Activated B cell treated with CpG ODN at 0.5 μM for 24 hours (primary cell): ENCODE results near the gene URM1. TPM values are rescaled to one million over a fixed set of nuclear protein-coding genes. Genes with fewer than 3 reads are reported as not detected.
"Not testable (repeated sequence)": the region's sequence is repeated elsewhere in the genome, so short reads cannot be mapped to it uniquely, and the experiment has no call there.

Experiments used
- ATAC-seq: fragments of 200-7000 bp; cut with Tn5 transposase; one replicate; pipeline ENCODE4 v1.10.0; 2021; ENCODE audit warnings: low read depth, mild to moderate bottlenecking, moderate library complexity
- CTCF ChIA-PET: fragments of 350-600 bp; sonication (Branson Sonifier 250); formaldehyde crosslinking; loops from one replicate; lab custom pipeline; 2021; ENCODE audit warnings: antibody characterized with exemption; lab: Charles Lee
- POLR2A ChIA-PET: fragments of 350-600 bp; sonication (Branson Sonifier 250); formaldehyde crosslinking; loops from one replicate; lab custom pipeline; 2021; ENCODE audit warnings: antibody characterized with exemption; lab: Charles Lee
- DNase-seq: peaks from one replicate; pipeline ENCODE4 v3.0.0; 2022
- H3K27ac Mint-ChIP-seq: one replicate; pipeline ENCODE4 v1.8.0; 2020; ENCODE audit warnings: mixed read lengths
- H3K27me3 Mint-ChIP-seq: one replicate; pipeline ENCODE4 v1.8.0; 2021; ENCODE audit warnings: mixed read lengths
- H3K36me3 Mint-ChIP-seq: one replicate; pipeline ENCODE4 v1.8.0; 2021; ENCODE audit warnings: low read depth, mixed read lengths
- H3K4me1 Mint-ChIP-seq: one replicate; pipeline ENCODE4 v1.8.0; 2021; ENCODE audit warnings: mixed read lengths
- H3K4me3 Mint-ChIP-seq: one replicate; pipeline ENCODE4 v1.8.0; 2020; ENCODE audit warnings: mild to moderate bottlenecking, mixed read lengths
- H3K9me3 Mint-ChIP-seq: one replicate; pipeline ENCODE4 v1.8.0; 2020; ENCODE audit warnings: mixed read lengths
- CTCF ChIP-seq: fragments of 200-600 bp; IDR thresholded peaks from one replicate; pipeline ENCODE4 v1.8.0; 2022; ENCODE audit warnings: antibody characterized with exemption, mild to moderate bottlenecking
- intact Hi-C: fragments of 100-400 bp; cut with micrococcal nuclease; formaldehyde crosslinking; loops from one replicate; pipeline ENCODE4 v1.15.1; 2024
- total RNA-seq: library from RNA; stranded (reverse); gene quantifications from 2 replicates; pipeline ENCODE4 v1.2.3, GENCODE V29; 2022

Gene URM1
- total RNA-seq, 1 donor from 2014 or later, result 55.8 TPM

GRCh38 chr9:128335914-128336313 lies 35.3 kb upstream of the URM1 start:
- ATAC-seq (no peak), DNase-seq (no peak)
- TF ChIP-seq CTCF, result no peak
- ChIA-PET POLR2A (no interaction called here), CTCF (no interaction called here)
- Mint-ChIP-seq H3K4me1 (peaks cover 4% of the 10 kb centered on the region), H3K27ac (no peak overlapping the region), H3K36me3 (peaks cover 20% of the 10 kb centered on the region), H3K27me3 (no peaks in the 10 kb centered on the region), H3K9me3 (no peaks in the 10 kb centered on the region), H3K4me3 (no peak overlapping the region)
- intact Hi-C loops, result no loop called here

- no peak overlapping the region for H3K4me3 Mint-ChIP-seq
- no peak for TF ChIP-seq CTCF
- H3K36me3 Mint-ChIP-seq, result peaks cover 9% of the 10 kb centered on the region
- peaks cover 10% of the 10 kb centered on the region for H3K4me1 Mint-ChIP-seq
- H3K9me3 Mint-ChIP-seq, result no peaks in the 10 kb centered on the region
- no peak for DNase-seq
- no peak overlapping the region for H3K27ac Mint-ChIP-seq
- ChIA-PET CTCF (no interaction called here), POLR2A (no interaction called here)
- intact Hi-C loops, result no loop called here
- ATAC-seq, result no peak
- no peaks in the 10 kb centered on the region for H3K27me3 Mint-ChIP-seq
Measured at GRCh38 chr9:128337936-128338335, 33.2 kb upstream of the URM1 start.

GRCh38 chr9:128338852-128339614 lies 32.1 kb upstream of the URM1 start:
- H3K9me3 Mint-ChIP-seq, H3K27me3 Mint-ChIP-seq, H3K36me3 Mint-ChIP-seq, H3K4me1 Mint-ChIP-seq, intact Hi-C loops, CTCF ChIA-PET, DNase-seq, H3K27ac Mint-ChIP-seq, ATAC-seq: not testable (repeated sequence)
- POLR2A ChIA-PET, result interaction anchor here (0.7 kb wide), 1 partner anchor 66 kb away, joined by 5 read pairs; no protein-coding TSS in a partner anchor
- peak overlapping the region; percentile 86 for H3K4me3 Mint-ChIP-seq

- peak within 1 kb of the TSS; percentile 80 for H3K27ac Mint-ChIP-seq
- H3K36me3 Mint-ChIP-seq, result peaks cover 9% of the 10 kb centered on the region
- ATAC-seq (peak; percentile 91), DNase-seq (peak; percentile 81)
- intact Hi-C loops, result loop anchor here (1.0 to 2.0 kb wide), 6 partner anchors 18 to 147 kb away; partner anchors contain the start of genes COQ4, DNM1, GOLGA2 and SWI5
- peak within 1 kb of the TSS; percentile 86 for H3K4me3 Mint-ChIP-seq
- no peaks in the 10 kb centered on the region for H3K9me3 Mint-ChIP-seq
- no peaks in the 10 kb centered on the region for H3K27me3 Mint-ChIP-seq
- ChIA-PET POLR2A (interaction anchor here (0.5 to 1.8 kb wide), 4 partner anchors 12 to 64 kb away, joined by 3 to 6 read pairs (median 4); partner anchors contain the start of genes GOLGA2 and SWI5), CTCF (no interaction called here)
- peaks cover 10% of the 10 kb centered on the region for H3K4me1 Mint-ChIP-seq
- no peak for TF ChIP-seq CTCF
Measured at GRCh38 chr9:128339761-128340690, 31.1 kb upstream of the URM1 start, which contains the start of gene SLC27A4. SLC27A4 (plus strand) TSS chr9:128340527; CDS start chr9:128343133, 2,606 bp downstream.

GRCh38 chr9:128340691-128341434 lies 30.3 kb upstream of the URM1 start:
- intact Hi-C loops, result loop anchor here (1.0 to 2.0 kb wide), 7 partner anchors 19 to 148 kb away; partner anchors contain the start of genes COQ4, DNM1, GOLGA2 and SWI5
- DNase-seq, result no peak
- TF ChIP-seq CTCF, result no peak
- Mint-ChIP-seq H3K4me1 (peaks cover 10% of the 10 kb centered on the region), H3K27me3 (no peaks in the 10 kb centered on the region), H3K27ac (peak overlapping the region; percentile 55), H3K36me3 (peaks cover 14% of the 10 kb centered on the region), H3K4me3 (peak overlapping the region; percentile 86), H3K9me3 (no peaks in the 10 kb centered on the region)
- peak; percentile 43 for ATAC-seq
- CTCF ChIA-PET, result interaction anchor here (0.7 to 1.7 kb wide), 6 partner anchors 20 to 147 kb away, joined by 3 to 9 read pairs (median 4); no protein-coding TSS in a partner anchor
- POLR2A ChIA-PET, result interaction anchor here (0.5 to 1.8 kb wide), 4 partner anchors 11 to 65 kb away, joined by 3 to 12 read pairs (median 6); partner anchors contain the start of genes GOLGA2, SWI5 and URM1
